NCI-H748 (cell line): ENCODE measurements around the gene PLIN1.

Source experiments
- DNase-seq: peaks from one replicate; lab custom pipeline; 2025; ENCODE audit not compliant: unreplicated experiment; lab: John Stamatoyannopoulos, UW

PLIN1 gene

GRCh38 chr15:89630260-89630659 lies 48.9 kb downstream of the PLIN1 start:
- no peak for DNase-seq

- no peak for DNase-seq
Measured at GRCh38 chr15:89629829-89630228, 49.3 kb downstream of the PLIN1 start.

- DNase-seq = no peak
Measured at GRCh38 chr15:89628806-89629715, 50.1 kb downstream of the PLIN1 start.

- no peak for DNase-seq
Measured at GRCh38 chr15:89628301-89628700, 50.9 kb downstream of the PLIN1 start.

- DNase-seq = no peak
Measured at GRCh38 chr15:89627256-89627970, 51.8 kb downstream of the PLIN1 start.

GRCh38 chr15:89625716-89626115 lies 53.5 kb downstream of the PLIN1 start:
- DNase-seq = no peak

GRCh38 chr15:89623165-89623564 lies 56.0 kb downstream of the PLIN1 start:
- no peak for DNase-seq

- DNase-seq = no peak
Measured at GRCh38 chr15:89621547-89621946, 57.6 kb downstream of the PLIN1 start.

- no peak for DNase-seq
Measured at GRCh38 chr15:89616228-89616627, 62.9 kb downstream of the PLIN1 start.

GRCh38 chr15:89615135-89615534 lies 64.0 kb downstream of the PLIN1 start:
- no peak for DNase-seq
